Activated naive CD8-positive, alpha-beta T cell treated with anti-CD3 and anti-CD28 coated beads, Interleukin-2, amount 50 U/mL, for 16 hours (primary cell): Measurements from ENCODE around the gene SOX6.

Source experiments
- DNase-seq: peaks from one replicate; pipeline ENCODE4 v3.0.0-alpha.2; 2020; ENCODE audit warnings: low read depth, low spot score

Gene SOX6

DNA sequence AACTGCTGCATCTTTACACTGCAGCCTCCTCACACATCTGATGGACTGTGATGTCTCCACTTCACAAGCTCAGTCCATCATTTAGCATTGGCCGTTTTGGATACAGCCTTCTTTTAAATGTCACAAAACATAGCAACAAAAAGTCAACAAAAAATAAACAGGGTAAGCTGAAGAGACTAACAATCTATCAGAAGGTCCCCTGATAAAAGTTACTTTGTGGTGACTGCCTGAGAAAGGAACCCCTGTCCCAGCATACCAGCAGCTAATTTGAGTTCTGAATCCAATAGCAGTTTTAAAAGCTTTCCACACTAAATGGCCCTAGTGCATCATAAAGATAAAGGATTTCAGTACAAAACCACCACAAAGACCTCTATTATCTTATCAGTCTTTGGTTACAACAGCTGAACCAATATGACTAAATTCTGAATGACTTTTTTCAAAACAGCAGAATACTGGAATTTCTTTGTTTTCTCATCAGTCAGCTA, 162.4 kb downstream of the SOX6 start:
- DNase-seq, result no peak

DNA sequence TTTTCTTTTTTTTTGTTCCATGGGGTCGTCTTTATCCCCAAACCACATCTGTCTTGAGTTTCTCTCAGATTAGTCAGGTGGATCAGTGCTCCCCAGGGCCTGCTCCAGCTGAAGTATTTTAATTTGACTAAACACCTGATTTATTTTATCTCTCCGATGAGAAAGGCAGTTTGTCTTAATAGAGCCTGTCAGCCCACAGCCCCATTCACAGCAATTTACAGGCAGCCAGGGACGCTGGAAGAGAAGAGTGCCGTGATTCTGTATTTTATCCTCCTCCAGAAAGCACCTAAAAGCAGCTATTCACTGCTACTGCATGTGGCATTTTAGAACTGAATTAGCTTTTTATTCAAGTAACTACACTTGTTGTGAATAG, 164.5 kb downstream of the SOX6 start:
- DNase-seq, result no peak

DNA sequence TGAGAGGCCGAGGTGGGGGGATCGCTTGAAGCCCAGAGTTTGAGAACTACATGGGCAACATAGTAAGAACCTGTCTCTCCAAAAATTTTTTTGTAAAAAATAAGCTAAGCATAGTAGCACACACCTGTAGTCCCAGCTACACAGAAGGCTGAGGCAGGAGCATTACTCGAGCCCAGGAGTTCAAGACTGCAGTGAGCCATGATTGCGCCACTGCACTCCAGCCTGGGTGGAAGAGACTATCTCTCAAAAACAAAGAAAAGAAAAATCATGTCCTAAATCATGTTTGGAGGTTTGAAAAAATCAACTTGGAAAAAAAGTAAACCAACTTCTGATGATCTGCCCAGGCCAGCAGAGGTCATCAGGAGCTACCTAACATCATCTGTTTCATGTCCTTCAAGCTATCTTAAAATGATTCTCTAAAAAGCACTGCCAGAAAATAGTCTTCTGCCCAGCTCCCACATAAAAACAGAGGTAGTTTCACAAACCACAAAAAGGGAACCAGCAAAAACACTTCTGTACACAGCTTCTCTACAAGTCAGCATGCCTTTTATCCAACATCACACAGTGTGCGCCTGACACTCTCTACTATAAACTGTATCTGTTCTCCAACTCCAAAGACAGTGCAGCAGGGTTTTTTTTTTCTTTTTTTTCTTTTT, 165.0 kb downstream of the SOX6 start:
- DNase-seq, result no peak

DNA sequence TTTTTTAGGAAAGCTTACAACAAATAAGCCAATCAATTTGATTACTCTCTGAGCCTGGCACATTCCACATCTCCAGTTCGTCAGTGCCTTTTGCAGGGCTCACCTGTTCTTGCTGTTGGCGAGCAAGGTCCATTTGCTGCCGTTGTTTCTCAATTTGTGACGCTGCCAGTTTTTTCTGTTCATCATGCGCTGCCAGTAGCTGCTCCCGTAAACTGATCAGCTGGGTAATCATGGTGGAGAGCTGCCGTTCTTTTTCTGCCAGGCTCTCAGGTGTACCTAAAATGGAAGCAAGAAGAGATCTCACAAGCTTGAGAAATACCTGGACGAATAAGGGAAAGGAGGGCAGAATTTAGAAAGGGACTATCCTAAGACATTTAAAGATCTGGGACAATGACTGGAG, 169.7 kb downstream of the SOX6 start:
- no peak for DNase-seq

DNA sequence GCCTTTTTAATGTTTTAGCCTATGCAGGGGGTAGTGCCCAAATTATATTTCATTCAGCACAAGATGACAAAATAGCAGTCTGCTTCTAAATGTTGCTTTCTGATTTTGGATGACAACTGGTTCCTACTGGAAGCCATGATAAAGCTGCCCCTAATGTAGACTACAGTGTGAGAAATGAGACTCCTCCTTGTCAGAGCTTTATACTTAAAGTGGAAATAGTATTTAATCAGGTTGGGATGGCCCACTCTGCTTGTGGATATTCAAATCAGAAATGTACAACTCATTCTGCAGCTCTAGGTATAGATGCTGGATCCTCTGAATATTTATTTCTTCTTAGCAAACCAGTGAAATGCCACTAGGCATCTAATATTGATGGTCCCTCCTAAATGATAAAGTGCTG, 171.3 kb downstream of the SOX6 start:
- DNase-seq, result no peak

DNA sequence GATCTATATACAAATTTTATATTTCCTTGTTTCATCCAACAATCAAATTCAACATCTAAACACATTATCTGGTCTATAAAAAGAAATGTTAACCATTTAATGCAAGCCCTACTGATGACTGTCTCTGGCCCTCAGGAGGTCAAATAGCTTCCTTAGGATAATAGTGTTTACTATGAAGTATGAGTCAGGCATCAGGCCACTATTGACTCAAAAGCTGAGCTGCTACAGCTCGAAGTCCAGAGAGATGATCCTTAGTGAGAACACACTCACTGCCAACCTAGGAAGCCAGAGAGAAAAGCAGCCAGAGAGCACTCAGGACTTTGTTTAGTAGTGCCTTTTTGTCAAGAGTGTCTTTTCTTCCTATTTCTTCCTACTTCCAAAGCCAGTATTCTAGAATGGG, 171.8 kb downstream of the SOX6 start:
- DNase-seq, result no peak

DNA sequence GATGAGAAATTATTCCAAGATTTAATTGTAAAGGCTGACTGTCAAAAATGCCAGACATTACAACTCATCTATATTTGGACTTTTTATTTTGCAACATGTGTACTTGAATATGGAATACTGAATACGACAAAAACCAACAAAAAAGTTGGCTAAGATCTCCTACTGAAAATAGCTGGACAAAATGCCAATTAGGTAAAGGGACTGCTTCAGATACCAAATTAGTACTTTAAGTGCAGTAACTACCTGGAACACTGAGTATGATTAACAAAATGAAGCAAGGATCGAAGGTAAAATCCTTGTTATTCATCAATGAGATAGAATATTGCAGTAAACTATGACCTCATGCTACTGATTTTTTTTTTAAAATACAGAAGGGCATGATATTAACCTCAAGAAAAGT, 173.8 kb downstream of the SOX6 start:
- DNase-seq, result no peak

DNA sequence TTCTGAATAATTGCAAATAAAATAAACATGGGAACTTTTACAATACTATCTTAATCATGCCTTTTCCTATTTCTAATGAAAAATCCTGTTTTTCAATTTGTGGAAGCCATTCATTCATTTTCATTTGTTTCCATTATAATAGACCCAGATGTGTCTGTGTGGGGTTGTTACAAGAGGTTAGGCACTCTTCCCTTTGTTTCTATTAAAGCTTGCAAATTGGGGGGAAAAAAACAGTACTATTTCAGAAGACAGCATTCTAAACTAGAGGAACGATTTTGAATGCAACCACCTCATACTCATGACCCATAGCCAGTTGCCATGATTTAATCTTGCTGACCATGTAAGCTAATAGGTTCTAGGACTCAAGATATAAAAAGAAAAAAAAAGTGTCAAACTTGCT, 175.5 kb downstream of the SOX6 start:
- DNase-seq, result no peak

DNA sequence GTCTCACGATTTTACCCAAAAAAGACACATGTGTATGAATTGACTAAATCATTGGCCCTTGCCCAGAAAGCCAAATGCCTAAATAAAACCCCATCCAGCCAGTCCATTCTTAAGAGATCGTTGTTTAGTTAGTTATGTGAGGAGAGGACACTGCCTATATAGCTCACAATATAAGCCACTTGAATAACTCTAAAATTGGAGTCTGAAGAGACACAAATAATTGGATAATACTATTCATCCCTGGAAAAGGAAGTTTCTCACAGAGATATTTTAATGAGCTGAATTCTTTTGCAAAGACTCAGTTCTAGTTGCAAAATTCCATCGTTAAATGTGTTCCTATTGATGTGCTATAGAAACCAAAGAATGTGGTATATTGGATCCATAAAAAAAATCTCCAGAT, 176.7 kb downstream of the SOX6 start:
- DNase-seq, result no peak

DNA sequence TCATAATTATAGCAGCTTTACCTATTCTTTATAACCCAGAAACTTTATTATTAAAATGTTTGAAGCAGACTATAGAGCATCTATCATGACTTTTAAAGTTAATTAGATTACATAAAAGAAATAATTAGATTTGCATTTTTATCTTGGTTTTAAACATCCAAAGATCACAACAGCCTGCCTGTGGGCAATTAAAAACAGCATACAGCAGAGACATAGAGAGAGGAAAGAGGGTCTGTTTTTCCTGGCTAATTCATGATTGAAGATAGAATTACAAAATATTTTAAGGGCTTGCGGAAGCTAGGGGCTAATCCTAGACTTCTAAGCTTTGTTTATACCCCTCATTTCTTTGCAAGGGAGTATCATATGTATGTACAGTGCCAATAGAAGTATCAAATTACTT, 178.1 kb downstream of the SOX6 start:
- no peak for DNase-seq

DNA sequence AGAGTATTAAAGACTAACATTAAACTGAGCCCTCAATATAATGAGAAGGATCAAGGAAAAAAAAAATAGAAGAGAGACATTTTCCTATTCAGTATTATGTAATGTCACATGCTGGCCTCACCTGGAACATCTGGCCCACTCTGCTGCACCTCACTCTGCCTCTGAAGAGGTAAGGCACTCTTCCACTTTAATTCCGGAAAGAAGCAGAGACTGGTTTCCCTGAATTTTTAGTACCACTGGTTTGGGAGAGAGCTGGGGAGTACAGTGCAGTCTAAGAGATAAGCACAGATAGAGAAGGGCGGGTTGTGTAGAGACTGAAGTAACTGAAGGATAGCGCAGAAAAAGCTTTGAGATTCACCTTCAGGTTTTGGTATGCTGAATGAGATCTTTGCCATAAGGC, 178.7 kb downstream of the SOX6 start:
- DNase-seq, result no peak

DNA sequence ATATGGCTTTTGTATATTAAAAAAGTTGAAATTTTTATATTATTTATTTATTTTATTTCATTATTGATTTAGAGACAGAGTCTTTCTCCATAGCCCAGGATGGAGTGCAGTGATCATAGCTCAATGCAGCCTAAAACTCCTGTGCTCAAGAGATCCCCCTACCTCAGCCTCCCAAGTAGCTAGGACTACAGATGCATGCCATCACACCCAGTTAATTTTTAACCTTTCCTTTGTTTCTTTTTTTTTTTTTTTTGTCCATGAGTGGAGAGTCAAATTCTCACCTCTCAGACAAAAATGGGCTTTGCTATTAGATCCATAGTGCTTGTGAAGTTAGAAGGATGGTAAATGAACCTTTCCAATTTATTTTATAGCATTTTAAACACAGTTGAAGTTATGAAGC, 182.5 kb downstream of the SOX6 start:
- no peak for DNase-seq

DNA sequence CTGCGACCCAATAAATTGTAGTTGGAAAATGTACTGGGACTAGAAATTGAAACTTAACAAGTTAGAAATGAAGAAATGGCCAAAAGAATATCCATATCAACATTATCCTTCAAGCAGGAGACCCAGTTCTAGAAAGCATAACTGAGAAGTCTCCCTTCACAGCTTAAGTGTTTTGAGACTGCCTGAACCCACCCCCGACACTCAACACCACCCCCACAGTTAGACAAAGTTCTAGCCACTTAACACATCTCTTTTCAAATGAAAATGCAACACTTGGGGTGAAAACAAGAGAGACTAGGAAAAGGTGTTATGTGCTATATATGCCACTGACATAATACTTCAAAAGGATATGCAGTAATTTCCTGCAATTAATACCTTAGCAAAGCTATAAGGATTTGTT, 184.5 kb downstream of the SOX6 start:
- DNase-seq, result no peak

DNA sequence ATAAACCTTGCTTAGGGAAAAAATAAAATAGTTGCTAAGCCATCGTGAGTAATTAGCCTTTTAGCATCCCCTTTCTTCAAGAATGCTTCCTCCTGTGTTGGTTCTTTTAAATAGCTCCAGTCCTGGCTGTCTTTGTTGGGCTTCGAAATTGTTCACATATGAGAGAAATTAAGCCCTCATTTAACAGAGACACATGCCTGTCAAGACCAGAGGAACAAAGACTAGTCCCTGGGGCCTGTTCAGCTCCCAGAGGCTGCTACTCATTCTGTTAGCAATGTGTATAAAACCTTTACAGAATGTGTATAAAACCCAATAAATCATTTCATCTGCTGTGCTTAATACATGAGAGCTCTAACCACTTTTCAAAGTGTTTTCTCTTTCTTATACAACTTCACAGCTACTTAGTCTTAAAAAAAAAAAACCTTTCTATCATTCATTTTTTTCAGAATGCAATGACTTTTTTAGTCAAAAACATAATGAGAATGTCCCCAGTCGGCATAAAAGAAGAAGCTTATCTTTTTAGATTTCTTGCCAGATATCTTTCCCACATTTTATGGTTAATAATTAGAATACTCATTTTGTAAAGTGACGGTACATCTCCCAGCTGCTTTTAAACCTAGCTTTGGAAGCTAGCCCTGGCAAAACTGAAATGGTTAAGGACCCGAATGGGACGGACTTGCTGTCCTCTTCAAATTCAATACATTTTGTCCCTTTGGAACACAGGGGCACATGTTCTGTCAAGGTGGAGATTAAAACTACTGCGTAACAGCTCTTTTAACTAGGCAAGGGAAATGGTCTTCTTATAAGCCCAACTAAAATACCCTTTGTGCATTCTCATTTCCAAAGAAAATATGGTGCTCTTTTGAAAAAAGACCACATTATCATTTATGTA, 186.1 kb downstream of the SOX6 start:
- no peak for DNase-seq

DNA sequence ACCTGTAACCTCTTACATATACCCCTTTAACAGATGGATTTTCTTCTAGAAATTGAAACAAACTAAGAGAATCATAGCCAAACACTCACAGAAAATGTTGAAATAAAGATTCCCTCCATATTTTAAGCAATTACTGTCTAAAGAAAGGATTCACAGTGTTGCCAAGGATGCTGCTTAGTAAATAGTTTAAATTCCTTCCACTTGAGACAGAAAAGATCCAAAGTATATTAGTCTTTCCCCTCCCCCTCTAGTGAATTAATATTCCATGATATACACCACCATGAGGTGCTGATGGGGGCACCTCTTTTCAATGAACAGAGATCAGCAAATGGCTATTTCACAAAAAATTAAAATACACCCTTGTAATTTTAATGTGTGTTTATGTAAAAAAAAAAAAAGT, 186.8 kb downstream of the SOX6 start:
- DNase-seq, result no peak

DNA sequence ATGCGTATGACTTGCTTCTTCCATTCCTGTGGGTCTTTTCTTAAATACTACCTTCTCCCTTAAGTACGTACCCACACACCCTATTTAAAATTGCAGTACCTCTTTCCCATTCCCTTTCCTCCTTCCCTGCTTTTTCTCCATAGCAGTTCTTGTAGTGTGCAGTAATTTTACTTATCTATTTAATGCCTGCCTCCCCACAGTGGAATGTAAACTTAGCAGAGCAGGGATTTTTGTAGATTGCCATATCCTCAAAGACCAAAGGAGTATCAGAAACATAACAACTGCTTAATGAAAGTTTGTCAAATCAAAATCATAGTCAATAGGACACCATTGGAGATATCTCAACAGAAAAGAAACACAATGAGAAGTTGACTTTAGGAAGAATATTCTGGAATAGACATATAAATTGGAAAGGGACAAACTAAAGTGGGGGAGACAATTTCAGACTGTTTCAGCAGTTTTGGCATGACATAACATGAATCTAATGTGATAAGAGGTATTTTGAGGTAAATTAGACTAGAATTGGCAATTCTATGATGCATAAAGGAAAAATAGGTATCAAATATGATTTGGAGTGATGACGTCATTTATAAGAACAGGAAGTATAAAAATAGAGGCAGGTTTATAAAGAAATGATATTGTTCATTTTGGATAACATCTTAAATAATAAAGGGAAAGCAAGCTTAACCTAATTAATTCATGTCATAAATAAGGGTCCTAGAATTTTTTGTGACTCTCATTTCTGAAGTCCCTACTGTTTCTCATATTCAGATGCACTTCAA, 188.4 kb downstream of the SOX6 start:
- DNase-seq, result no peak

DNA sequence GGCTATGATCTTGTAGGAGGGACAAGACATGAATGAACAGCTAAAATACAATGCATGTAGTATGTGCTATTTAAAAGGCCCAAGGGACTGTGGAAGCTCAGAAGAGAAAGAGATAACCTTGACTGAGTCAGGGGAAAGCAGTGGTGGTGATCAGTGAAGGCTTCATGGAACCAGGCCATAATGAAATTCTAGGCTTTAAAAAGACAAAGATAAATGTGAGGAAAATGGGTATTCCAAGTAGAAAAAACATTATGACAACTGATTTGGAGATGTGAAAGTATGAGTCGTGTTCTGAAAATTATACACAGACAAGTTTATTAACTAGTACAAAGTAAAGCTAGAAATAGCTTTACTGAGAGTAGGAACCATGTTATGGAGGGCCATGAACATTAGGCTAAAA, 189.8 kb downstream of the SOX6 start:
- no peak for DNase-seq

DNA sequence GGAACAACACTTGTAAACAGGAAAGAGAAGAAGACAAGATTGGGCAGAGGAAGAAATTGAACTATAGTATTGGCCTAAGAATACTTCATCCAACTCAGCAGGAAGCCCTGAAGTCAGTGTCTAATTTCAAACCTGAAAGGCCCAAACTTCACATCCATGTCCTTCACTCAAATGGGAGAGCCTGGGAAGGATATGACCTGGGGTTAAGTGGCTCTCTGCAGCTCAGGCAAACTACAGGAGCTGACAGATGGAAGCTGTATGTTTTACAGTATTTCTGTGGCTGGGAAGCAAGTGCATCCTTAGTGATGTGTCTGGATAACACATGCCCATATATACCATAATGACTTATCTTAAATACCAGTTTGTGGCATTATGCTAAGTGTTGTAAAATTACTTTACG, 196.2 kb downstream of the SOX6 start:
- no peak for DNase-seq

DNA sequence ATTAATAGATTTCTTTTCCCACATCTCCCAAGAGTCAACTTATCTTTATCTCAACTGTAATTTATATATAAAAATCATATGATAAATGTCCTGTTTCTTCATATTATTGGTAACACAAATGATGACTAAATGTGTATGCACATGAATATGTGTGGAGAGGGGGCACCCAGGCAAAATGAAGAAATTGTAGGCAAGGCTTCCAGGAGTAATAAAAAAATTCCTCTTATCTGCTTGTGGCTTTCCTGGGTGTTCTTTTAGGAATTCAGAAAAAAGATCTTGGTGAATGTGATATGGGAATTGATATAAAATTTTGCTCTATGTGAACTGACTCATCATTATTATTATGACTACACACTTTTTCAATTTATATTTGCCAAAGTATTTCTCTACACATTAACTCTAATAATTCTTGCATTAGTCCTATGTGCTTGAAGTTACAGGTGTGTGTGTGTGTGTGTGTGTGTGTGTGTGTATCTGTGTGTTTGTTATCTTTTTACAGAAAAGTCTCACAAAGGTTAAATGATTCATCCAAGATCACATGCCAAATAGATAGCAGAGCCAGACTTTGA, 197.8 kb downstream of the SOX6 start:
- no peak for DNase-seq

DNA sequence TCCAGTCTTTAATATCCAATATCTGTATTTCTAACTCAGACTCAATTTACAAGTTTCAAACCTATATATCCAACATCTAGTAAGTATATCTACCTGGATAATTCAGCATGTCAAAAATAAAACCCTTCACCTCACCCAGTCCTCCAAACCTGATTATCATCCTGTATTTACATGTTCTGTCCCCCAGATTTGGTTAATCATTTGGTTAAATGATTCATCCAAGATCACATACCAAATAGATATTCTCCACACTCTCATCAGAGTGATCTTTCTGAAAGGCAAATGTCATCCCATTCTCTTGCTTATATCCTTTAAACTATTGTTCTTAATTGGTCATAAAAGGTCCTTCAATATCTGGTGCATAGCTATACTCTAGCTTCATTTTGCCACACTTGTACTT, 199.0 kb downstream of the SOX6 start:
- no peak for DNase-seq

DNA sequence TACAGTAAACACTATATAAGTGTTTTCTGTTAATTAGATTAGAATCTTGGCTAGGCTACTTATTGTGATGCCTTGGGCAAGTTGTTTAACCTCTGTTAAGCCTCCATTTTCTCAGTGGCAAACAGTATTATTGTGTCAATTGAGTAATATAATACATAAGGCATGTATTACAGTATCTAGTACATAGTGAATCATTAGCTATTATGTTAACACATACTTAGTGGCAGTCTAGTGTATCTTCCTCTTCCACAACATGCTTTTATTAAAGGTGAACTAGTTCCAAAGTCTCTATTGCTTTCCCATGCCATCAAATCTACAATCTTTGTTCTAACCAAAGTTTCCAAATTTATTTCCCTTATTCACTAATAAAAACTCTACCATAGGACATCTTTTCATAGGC, 200.9 kb downstream of the SOX6 start:
- no peak for DNase-seq

DNA sequence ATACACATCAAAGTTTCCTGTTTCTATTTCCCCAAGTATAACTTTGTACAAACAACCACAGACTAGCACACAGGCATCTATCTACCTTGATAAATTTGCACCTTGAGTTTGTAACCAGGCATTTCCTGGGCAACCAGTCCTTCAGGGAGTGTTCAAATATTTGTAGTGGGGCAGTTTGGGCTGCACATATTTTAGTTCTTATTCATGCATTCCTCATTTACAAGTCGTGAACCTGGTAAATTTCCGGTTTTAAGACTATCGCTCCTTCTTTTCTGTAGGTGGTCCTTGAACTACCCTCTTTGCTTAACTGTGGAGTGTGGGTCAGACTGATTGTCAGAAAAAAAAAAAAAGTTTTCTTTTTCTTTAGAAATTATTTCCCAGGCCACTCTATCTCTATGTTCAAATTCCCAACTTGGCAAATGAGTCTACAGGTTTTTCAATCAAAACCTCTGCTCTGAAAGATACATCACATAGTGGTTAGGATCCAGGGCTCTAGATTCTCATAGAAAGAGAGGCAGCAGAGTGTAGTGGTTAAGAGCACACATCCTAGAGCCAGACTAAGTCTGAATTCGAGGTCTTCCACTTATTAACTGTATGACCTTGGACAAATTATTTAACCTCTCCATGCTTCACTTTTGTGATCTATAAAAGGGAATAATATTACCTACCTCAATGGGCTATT, 201.5 kb downstream of the SOX6 start:
- no peak for DNase-seq
